ENCODE data around the gene EFCAB14.
"Not testable (repeated sequence)": the region's sequence is repeated elsewhere in the genome, so short reads cannot be mapped to it uniquely, and the experiment has no call there.

The EFCAB14 gene

DNA sequence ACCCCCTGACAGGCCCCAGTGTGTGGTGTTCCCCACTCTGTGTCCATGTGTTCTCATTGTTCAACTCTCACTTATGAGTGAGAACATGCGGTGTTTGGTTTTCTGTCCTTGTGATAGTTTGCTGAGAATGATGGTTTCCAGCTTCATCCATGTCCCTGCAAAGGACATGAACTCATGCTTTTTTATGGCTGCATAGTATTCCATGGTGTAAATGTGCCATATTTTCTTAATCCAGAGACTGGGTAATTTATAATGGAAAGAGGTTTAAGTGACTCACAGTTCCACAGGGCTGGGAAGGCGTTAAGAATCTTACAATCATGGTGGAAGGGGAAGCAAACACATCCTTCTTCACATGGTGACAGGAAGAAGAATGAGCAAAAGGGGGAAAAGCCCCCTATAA, 64.2 kb downstream of the EFCAB14 start:
- H3K27me3 ChIP-seq (ENCODE audit: insufficient read depth, low read length); H3K79me2 ChIP-seq (ENCODE audit: control insufficient read depth, insufficient read depth, low read length, unreplicated experiment); H3K4me1 ChIP-seq (ENCODE audit: control insufficient read depth, insufficient read depth, low read length, unreplicated experiment); H3K27ac ChIP-seq (ENCODE audit: low read depth, low read length); H3K4me3 ChIP-seq (ENCODE audit: low read depth, low read length); H2AFZ ChIP-seq (ENCODE audit: low read length, unreplicated experiment): not testable (repeated sequence)
- H3K36me3 ChIP-seq (ENCODE audit: insufficient read depth, low read length): peaks cover 50% of the 10 kb centered on the region

DNA sequence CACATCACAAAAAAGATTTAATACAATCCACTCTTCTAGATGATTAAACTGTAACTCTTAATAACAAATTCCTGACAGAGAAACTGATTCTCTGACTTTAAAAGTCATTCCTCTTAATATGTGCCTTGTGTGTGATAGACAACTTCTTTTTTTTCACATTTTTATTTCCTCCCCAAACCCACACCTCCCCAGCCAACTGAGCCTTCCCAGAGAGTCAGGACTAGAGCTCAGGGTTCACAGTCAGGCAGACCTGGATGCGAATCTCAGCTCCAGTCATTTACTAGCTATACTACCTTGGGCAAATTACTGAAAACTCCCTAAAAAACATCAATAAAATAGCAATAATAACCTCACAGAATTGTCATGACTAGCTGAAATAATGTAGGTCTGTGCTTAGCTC, 64.9 kb downstream of the EFCAB14 start:
- no peak overlapping the region for H2AFZ ChIP-seq (ENCODE audit: low read length, unreplicated experiment)
- no peaks in the 10 kb centered on the region for H3K27me3 ChIP-seq (ENCODE audit: insufficient read depth, low read length)

DNA sequence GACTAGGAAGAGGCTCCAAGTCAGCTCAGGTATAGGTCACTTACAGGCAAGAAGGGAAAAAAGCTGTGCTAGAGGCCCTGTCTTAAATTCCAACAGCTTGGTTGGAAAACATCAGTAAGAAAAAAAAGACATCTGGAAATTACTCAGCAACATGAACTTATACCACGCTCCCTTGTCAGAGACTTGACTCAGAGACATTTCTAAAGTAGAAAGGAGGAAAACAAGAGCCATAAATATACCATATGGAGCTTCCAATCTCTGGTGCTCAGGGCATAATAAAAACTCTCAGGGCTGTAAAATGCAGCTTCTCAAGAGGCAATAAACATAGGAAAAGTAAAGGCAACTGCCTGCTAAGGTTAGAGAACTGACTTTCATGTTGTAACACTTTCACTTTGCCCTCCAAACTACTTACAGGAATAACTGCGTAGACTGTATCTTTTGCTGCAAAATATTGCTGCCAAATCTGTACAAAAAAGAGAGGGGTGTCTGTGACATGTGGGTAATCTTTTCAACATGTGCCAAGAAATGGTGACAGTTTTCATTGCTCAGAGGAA, 65.4 kb downstream of the EFCAB14 start:
- H3K36me3 ChIP-seq (ENCODE audit: insufficient read depth, low read length): peaks cover 52% of the 10 kb centered on the region
- no peak overlapping the region for H3K27ac ChIP-seq (ENCODE audit: low read depth, low read length)
- H3K27me3 ChIP-seq (ENCODE audit: insufficient read depth, low read length): no peaks in the 10 kb centered on the region
- no peaks in the 10 kb centered on the region for H3K79me2 ChIP-seq (ENCODE audit: control insufficient read depth, insufficient read depth, low read length, unreplicated experiment)
- H3K4me1 ChIP-seq (ENCODE audit: control insufficient read depth, insufficient read depth, low read length, unreplicated experiment): no peaks in the 10 kb centered on the region
- no peak overlapping the region for H2AFZ ChIP-seq (ENCODE audit: low read length, unreplicated experiment)
- H3K4me3 ChIP-seq (ENCODE audit: low read depth, low read length): no peak overlapping the region

More for the DNA sequence above, 64.9 kb downstream of the EFCAB14 start:
- no peaks in the 10 kb centered on the region for H3K79me2 ChIP-seq (ENCODE audit: control insufficient read depth, insufficient read depth, low read length, unreplicated experiment)
- no peak overlapping the region for H3K4me3 ChIP-seq (ENCODE audit: low read depth, low read length)
- H3K4me1 ChIP-seq (ENCODE audit: control insufficient read depth, insufficient read depth, low read length, unreplicated experiment): no peaks in the 10 kb centered on the region
- H3K36me3 ChIP-seq (ENCODE audit: insufficient read depth, low read length): peaks cover 52% of the 10 kb centered on the region
- no peak overlapping the region for H3K27ac ChIP-seq (ENCODE audit: low read depth, low read length)

DNA sequence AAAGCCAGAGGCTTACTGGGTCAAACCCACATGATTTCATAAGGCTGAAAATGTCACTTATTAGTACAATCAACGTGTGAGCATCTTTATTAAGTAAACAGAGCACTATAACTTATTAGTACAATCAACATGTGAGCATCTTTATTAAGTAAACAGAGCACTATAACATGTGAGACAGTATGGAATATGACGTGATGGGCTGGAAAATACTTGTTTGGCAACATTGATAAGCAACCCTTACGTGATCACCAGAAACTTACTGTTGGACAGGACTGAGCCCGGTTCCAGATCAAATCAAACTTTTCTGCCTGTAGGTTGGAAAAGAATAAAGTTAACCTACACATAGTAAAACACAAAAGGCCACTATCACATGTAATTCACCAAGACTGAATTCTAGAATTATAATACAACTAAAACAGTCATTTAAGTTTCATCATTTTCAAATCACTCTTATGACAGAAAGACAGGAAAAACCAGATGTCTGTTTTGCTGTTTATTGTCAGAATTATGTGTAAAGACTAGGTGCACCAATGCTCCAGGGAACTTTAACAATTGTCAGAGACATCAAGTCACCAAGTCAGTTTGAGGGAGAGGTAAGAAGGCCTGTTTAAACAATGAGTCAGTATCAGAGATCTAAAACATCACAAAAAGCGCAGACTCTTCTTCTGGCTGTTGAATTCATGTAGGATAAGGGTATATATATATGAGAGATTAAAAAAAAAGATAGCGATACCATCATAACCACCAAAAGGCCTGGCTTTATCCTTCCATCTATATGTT, 66.4 kb downstream of the EFCAB14 start:
- Histone ChIP-seq H3K79me2 (ENCODE audit: control insufficient read depth, insufficient read depth, low read length, unreplicated experiment) (no peaks in the 10 kb centered on the region), H3K36me3 (ENCODE audit: insufficient read depth, low read length) (peaks cover 54% of the 10 kb centered on the region), H2AFZ (ENCODE audit: low read length, unreplicated experiment) (no peak overlapping the region), H3K4me3 (ENCODE audit: low read depth, low read length) (no peak overlapping the region), H3K27ac (ENCODE audit: low read depth, low read length) (no peak overlapping the region), H3K4me1 (ENCODE audit: control insufficient read depth, insufficient read depth, low read length, unreplicated experiment) (no peaks in the 10 kb centered on the region), H3K27me3 (ENCODE audit: insufficient read depth, low read length) (no peaks in the 10 kb centered on the region)

DNA sequence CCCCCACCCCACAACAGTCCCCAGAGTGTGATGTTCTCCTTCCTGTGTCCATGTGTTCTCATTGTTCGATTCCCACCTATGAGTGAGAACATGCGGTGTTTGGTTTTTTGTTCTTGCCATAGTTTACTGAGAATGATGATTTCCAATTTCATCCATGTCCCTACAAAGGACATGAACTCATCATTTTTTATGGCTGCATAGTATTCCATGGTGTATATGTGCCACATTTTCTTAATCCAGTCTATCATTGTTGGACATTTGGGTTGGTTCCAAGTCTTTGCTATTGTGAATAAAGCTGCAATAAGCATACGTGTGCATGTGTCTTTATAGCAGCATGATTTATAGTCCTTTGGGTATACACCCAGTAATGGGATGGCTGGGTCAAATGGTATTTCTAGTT, 67.8 kb downstream of the EFCAB14 start:
- H2AFZ ChIP-seq (ENCODE audit: low read length, unreplicated experiment); H3K27ac ChIP-seq (ENCODE audit: low read depth, low read length); H3K79me2 ChIP-seq (ENCODE audit: control insufficient read depth, insufficient read depth, low read length, unreplicated experiment); H3K4me3 ChIP-seq (ENCODE audit: low read depth, low read length); H3K4me1 ChIP-seq (ENCODE audit: control insufficient read depth, insufficient read depth, low read length, unreplicated experiment); H3K27me3 ChIP-seq (ENCODE audit: insufficient read depth, low read length): not testable (repeated sequence)
- peaks cover 47% of the 10 kb centered on the region for H3K36me3 ChIP-seq (ENCODE audit: insufficient read depth, low read length)

DNA sequence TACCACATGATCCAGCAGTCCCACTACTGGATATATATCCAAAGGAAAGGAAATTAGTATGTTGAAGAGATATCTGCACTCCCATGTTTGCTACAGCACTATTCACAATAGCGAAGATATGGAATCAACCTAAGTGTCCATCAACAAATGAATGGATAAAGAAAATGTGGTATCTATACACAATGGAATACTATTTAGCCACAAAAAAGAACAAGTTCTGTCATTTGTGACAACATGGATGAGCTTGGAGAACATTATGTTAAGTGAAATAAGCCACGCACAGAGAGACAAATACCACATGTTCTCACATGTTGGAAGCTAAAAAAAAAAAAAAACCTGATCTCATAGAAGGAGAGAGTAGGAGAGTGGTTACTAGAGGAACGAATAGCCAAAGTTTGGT, 68.4 kb downstream of the EFCAB14 start:
- H3K4me1 ChIP-seq (ENCODE audit: control insufficient read depth, insufficient read depth, low read length, unreplicated experiment): no peaks in the 10 kb centered on the region
- no peak overlapping the region for H3K4me3 ChIP-seq (ENCODE audit: low read depth, low read length)
- H3K79me2 ChIP-seq (ENCODE audit: control insufficient read depth, insufficient read depth, low read length, unreplicated experiment): no peaks in the 10 kb centered on the region
- no peak overlapping the region for H3K27ac ChIP-seq (ENCODE audit: low read depth, low read length)
- no peaks in the 10 kb centered on the region for H3K27me3 ChIP-seq (ENCODE audit: insufficient read depth, low read length)
- H2AFZ ChIP-seq (ENCODE audit: low read length, unreplicated experiment): no peak overlapping the region
- peaks cover 41% of the 10 kb centered on the region for H3K36me3 ChIP-seq (ENCODE audit: insufficient read depth, low read length)

DNA sequence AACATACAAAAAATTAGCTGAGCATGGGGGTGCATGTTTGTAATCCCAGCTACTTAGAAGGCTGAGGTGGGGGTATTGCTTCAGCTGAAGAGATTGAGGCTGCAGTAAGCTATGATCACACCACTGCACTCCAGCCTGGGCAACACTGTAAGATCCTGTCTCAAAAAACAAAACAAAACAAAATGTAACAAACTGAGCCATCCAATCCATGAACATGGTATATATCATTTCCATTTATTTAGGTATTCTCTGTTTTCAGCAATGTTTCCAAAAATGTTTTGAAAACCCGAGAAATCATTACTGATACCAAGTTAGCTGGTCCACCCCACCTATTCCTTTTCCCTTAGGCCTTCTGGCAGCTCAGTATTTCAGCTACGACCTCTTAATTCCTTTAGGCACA, 69.2 kb downstream of the EFCAB14 start:
- Histone ChIP-seq H3K27ac (ENCODE audit: low read depth, low read length) (no peak overlapping the region), H3K27me3 (ENCODE audit: insufficient read depth, low read length) (no peaks in the 10 kb centered on the region), H3K4me1 (ENCODE audit: control insufficient read depth, insufficient read depth, low read length, unreplicated experiment) (no peaks in the 10 kb centered on the region), H3K4me3 (ENCODE audit: low read depth, low read length) (no peak overlapping the region), H3K79me2 (ENCODE audit: control insufficient read depth, insufficient read depth, low read length, unreplicated experiment) (no peaks in the 10 kb centered on the region), H3K36me3 (ENCODE audit: insufficient read depth, low read length) (peaks cover 35% of the 10 kb centered on the region), H2AFZ (ENCODE audit: low read length, unreplicated experiment) (no peak overlapping the region)

DNA sequence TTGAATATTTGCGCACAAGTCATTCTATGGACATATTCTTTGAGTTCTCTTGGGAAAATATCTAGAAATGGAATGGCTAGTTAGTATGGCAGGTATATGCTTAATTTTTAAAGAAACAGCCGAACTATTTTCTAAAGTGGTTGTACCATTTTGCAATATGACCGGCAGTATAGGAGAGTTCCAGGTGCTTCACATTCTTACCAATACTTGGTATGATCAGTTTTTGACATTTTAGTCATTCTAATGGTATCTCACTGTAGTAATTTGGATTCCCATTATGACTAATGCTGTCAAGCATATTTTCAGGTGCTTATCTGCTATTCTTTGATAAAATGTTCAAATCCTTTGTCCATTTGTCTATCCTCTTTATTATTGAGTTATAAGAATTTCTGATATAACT, 71.3 kb downstream of the EFCAB14 start:
- H2AFZ ChIP-seq (ENCODE audit: low read length, unreplicated experiment): no peak overlapping the region

DNA sequence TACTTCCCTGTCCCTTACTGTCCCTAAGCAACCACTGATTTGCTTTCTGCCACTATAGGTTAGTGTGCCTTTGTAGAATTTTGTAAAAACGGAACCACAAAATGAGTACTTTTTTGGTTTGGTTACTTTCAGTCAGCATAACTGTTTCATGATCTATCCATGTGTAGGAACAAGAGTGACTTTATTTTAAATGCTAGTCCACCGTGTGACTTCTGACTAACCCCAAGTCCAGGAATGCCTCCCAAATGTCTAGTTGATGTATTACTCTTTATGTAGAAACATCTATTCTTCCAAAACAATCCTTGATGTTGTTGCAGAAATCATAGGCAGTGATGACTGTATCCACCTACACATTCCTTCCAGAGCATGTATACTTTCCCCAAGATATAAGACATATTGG, 72.1 kb downstream of the EFCAB14 start:
- peaks cover 12% of the 10 kb centered on the region for H3K4me1 ChIP-seq (ENCODE audit: control insufficient read depth, insufficient read depth, low read length, unreplicated experiment)
- peaks cover 23% of the 10 kb centered on the region for H3K36me3 ChIP-seq (ENCODE audit: insufficient read depth, low read length)
- no peak overlapping the region for H2AFZ ChIP-seq (ENCODE audit: low read length, unreplicated experiment)

More for the DNA sequence above, 71.3 kb downstream of the EFCAB14 start:
- no peak overlapping the region for H3K4me3 ChIP-seq (ENCODE audit: low read depth, low read length)
- H3K36me3 ChIP-seq (ENCODE audit: insufficient read depth, low read length): peaks cover 30% of the 10 kb centered on the region
- H3K4me1 ChIP-seq (ENCODE audit: control insufficient read depth, insufficient read depth, low read length, unreplicated experiment): peaks cover 12% of the 10 kb centered on the region
- no peaks in the 10 kb centered on the region for H3K27me3 ChIP-seq (ENCODE audit: insufficient read depth, low read length)
- no peaks in the 10 kb centered on the region for H3K79me2 ChIP-seq (ENCODE audit: control insufficient read depth, insufficient read depth, low read length, unreplicated experiment)
- H3K27ac ChIP-seq (ENCODE audit: low read depth, low read length): no peak overlapping the region

DNA sequence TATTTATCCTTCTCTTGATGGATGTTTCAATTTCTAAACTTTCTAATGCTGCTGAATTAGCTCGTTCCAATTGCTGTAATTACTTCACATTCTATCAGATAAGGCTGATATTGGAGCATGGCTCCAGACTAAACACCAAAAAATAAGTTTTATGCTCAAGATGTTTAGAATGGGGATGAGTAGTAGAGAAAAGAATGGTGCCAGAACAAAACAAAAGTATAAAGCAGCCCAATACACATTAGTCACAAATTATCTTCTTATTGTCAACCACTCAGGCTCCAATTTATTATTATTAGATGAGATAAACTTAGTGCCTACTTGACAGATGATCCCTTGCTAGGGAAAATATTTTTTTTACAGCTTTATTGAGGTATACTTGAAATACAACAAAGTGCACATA, 72.6 kb downstream of the EFCAB14 start:
- H3K27ac ChIP-seq (ENCODE audit: low read depth, low read length): no peak overlapping the region
- H3K36me3 ChIP-seq (ENCODE audit: insufficient read depth, low read length): peaks cover 22% of the 10 kb centered on the region

More for the DNA sequence above, 72.1 kb downstream of the EFCAB14 start:
- Histone ChIP-seq H3K4me3 (ENCODE audit: low read depth, low read length) (no peak overlapping the region), H3K27ac (ENCODE audit: low read depth, low read length) (no peak overlapping the region), H3K27me3 (ENCODE audit: insufficient read depth, low read length) (no peaks in the 10 kb centered on the region), H3K79me2 (ENCODE audit: control insufficient read depth, insufficient read depth, low read length, unreplicated experiment) (no peaks in the 10 kb centered on the region)

DNA sequence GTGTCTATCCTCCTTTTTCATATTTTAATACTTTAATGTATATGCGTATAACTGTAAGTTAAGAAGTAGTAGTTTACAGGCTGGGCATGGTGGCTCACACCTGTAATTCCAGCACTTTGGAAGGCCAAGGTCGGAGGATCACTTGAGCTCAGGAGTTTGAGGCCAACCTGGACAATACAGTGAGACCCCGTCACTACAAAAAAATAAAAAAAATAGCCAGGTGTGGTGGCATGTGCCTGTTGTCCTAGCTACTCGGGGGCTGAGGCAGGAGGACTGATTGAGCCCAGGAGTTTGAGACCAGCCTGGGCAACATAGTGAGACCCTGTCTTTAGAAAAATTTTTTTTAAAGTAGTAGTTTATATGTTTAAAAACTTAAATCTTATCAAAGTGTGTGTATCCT, 73.1 kb downstream of the EFCAB14 start:
- H3K27me3 ChIP-seq (ENCODE audit: insufficient read depth, low read length): no peaks in the 10 kb centered on the region
- peaks cover 12% of the 10 kb centered on the region for H3K4me1 ChIP-seq (ENCODE audit: control insufficient read depth, insufficient read depth, low read length, unreplicated experiment)
- H3K27ac ChIP-seq (ENCODE audit: low read depth, low read length): no peak overlapping the region
- peaks cover 22% of the 10 kb centered on the region for H3K36me3 ChIP-seq (ENCODE audit: insufficient read depth, low read length)
- no peaks in the 10 kb centered on the region for H3K79me2 ChIP-seq (ENCODE audit: control insufficient read depth, insufficient read depth, low read length, unreplicated experiment)
- H2AFZ ChIP-seq (ENCODE audit: low read length, unreplicated experiment): no peak overlapping the region
- no peak overlapping the region for H3K4me3 ChIP-seq (ENCODE audit: low read depth, low read length)

More for the DNA sequence above, 72.6 kb downstream of the EFCAB14 start:
- Histone ChIP-seq H2AFZ (ENCODE audit: low read length, unreplicated experiment) (no peak overlapping the region), H3K79me2 (ENCODE audit: control insufficient read depth, insufficient read depth, low read length, unreplicated experiment) (no peaks in the 10 kb centered on the region), H3K4me1 (ENCODE audit: control insufficient read depth, insufficient read depth, low read length, unreplicated experiment) (peaks cover 12% of the 10 kb centered on the region), H3K27me3 (ENCODE audit: insufficient read depth, low read length) (no peaks in the 10 kb centered on the region), H3K4me3 (ENCODE audit: low read depth, low read length) (no peak overlapping the region)
